HTERT RPE-1 (cell line): ENCODE results near the gene PPP3CA.
"Not testable (repeated sequence)": the region's sequence is repeated elsewhere in the genome, so short reads cannot be mapped to it uniquely, and the experiment has no call there.

Source experiments
- in situ Hi-C: fragments of 300-500 bp; cut with MboI; formaldehyde crosslinking; loops from 4 replicates; pipeline ENCODE4 v1.14.3; 2020; ENCODE audit warnings: low sequenced_read_pairs

The PPP3CA gene

GRCh38 chr4:101020956-101021355 is 326.4 kb downstream of the PPP3CA start:
- in situ Hi-C loops: no loop called here

- in situ Hi-C loops: no loop called here
Observed at GRCh38 chr4:101019941-101020401, 327.4 kb downstream of the PPP3CA start.

- in situ Hi-C loops: no loop called here
Observed at GRCh38 chr4:101019313-101019712, 328.0 kb downstream of the PPP3CA start.

GRCh38 chr4:101018836-101019235 is 328.5 kb downstream of the PPP3CA start:
- in situ Hi-C loops: no loop called here

- in situ Hi-C loops: no loop called here
Observed at GRCh38 chr4:101014417-101014816, 332.9 kb downstream of the PPP3CA start.

GRCh38 chr4:101010987-101011386 is 336.3 kb downstream of the PPP3CA start:
- in situ Hi-C loops: no loop called here

GRCh38 chr4:101009471-101009870 is 337.9 kb downstream of the PPP3CA start:
- in situ Hi-C loops: no loop called here

GRCh38 chr4:101008503-101008902 is 338.8 kb downstream of the PPP3CA start:
- in situ Hi-C loops: no loop called here

GRCh38 chr4:101005659-101006058 is 341.7 kb downstream of the PPP3CA start:
- in situ Hi-C loops: no loop called here

- in situ Hi-C loops: no loop called here
Observed at GRCh38 chr4:101000496-101000895, 346.8 kb downstream of the PPP3CA start.

- in situ Hi-C loops: no loop called here
Observed at GRCh38 chr4:100995671-100996070, 351.7 kb downstream of the PPP3CA start.

GRCh38 chr4:100995002-100995401 is 352.3 kb downstream of the PPP3CA start:
- in situ Hi-C loops: not testable (repeated sequence)

- in situ Hi-C loops: not testable (repeated sequence)
Observed at GRCh38 chr4:100991332-100992069, 355.8 kb downstream of the PPP3CA start.

- in situ Hi-C loops: no loop called here
Observed at GRCh38 chr4:100989401-100989800, 357.9 kb downstream of the PPP3CA start.

GRCh38 chr4:100988876-100989275 is 358.4 kb downstream of the PPP3CA start:
- in situ Hi-C loops: no loop called here

- in situ Hi-C loops: no loop called here
Observed at GRCh38 chr4:100986360-100986868, 360.9 kb downstream of the PPP3CA start.

- in situ Hi-C loops: no loop called here
Observed at GRCh38 chr4:100985576-100985975, 361.8 kb downstream of the PPP3CA start.

GRCh38 chr4:100984901-100985300 is 362.4 kb downstream of the PPP3CA start:
- in situ Hi-C loops: no loop called here

GRCh38 chr4:100983426-100983825 is 363.9 kb downstream of the PPP3CA start:
- in situ Hi-C loops: no loop called here

GRCh38 chr4:100982345-100982744 is 365.0 kb downstream of the PPP3CA start:
- in situ Hi-C loops: no loop called here

- in situ Hi-C loops: no loop called here
Observed at GRCh38 chr4:100981447-100982204, 365.7 kb downstream of the PPP3CA start.

- in situ Hi-C loops: no loop called here
Observed at GRCh38 chr4:100979736-100980135, 367.6 kb downstream of the PPP3CA start.
